ENCODE measurements around the gene ATP11A.

ATP11A gene

DNA sequence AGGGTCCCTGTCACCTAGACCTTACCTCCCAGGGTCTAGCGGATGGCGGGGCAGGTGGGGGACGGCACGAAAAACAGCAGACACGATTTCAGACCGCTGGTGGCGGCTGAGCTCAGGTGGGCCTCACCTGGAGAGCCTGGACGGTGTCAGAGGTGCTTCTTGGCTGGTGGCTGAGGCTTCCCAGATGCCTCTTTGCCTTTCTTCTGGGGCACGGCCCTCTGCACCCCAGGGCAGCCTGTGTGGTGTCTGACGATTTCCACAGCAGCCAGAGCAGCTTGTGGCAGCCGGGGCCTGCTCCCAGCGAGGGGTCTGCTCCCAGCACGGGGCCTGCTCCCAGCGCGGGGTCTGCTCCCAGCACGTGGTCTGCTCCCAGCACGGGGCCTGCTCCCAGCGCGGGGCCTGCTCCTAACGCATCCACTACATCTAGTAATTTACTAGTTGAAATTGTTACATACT lies 66.7 kb downstream of the ATP11A start:
- TF ChIP-seq, protein P1, sequence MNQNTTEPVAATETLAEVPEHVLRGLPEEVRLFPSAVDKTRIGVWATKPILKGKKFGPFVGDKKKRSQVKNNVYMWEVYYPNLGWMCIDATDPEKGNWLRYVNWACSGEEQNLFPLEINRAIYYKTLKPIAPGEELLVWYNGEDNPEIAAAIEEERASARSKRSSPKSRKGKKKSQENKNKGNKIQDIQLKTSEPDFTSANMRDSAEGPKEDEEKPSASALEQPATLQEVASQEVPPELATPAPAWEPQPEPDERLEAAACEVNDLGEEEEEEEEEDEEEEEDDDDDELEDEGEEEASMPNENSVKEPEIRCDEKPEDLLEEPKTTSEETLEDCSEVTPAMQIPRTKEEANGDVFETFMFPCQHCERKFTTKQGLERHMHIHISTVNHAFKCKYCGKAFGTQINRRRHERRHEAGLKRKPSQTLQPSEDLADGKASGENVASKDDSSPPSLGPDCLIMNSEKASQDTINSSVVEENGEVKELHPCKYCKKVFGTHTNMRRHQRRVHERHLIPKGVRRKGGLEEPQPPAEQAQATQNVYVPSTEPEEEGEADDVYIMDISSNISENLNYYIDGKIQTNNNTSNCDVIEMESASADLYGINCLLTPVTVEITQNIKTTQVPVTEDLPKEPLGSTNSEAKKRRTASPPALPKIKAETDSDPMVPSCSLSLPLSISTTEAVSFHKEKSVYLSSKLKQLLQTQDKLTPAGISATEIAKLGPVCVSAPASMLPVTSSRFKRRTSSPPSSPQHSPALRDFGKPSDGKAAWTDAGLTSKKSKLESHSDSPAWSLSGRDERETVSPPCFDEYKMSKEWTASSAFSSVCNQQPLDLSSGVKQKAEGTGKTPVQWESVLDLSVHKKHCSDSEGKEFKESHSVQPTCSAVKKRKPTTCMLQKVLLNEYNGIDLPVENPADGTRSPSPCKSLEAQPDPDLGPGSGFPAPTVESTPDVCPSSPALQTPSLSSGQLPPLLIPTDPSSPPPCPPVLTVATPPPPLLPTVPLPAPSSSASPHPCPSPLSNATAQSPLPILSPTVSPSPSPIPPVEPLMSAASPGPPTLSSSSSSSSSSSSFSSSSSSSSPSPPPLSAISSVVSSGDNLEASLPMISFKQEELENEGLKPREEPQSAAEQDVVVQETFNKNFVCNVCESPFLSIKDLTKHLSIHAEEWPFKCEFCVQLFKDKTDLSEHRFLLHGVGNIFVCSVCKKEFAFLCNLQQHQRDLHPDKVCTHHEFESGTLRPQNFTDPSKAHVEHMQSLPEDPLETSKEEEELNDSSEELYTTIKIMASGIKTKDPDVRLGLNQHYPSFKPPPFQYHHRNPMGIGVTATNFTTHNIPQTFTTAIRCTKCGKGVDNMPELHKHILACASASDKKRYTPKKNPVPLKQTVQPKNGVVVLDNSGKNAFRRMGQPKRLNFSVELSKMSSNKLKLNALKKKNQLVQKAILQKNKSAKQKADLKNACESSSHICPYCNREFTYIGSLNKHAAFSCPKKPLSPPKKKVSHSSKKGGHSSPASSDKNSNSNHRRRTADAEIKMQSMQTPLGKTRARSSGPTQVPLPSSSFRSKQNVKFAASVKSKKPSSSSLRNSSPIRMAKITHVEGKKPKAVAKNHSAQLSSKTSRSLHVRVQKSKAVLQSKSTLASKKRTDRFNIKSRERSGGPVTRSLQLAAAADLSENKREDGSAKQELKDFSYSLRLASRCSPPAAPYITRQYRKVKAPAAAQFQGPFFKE (tag by site-specific recombination; IDR thresholded peaks at IDR 0.05; ENCODE audit: borderline replicate concordance) = no peak
- TF ChIP-seq ZNF776 (tag by site-specific recombination; IDR thresholded peaks at IDR 0.05; ENCODE audit: borderline replicate concordance) = no peak
- TF ChIP-seq ZNF341 (tag by site-specific recombination; IDR thresholded peaks at IDR 0.05; ENCODE audit: low read depth) = no peak
- no peak for TF ChIP-seq ZNF529 (tag by site-specific recombination; IDR thresholded peaks at IDR 0.05; ENCODE audit: insufficient replicate concordance)
- TF ChIP-seq ZIC2 (tag by site-specific recombination; IDR thresholded peaks at IDR 0.05) = peak; percentile 100
- TF ChIP-seq ZNF423 (tag by site-specific recombination; IDR thresholded peaks at IDR 0.05) = peak; percentile 95
- no peaks in the 10 kb centered on the region for H3K36me3 ChIP-seq (ENCODE audit: control insufficient read depth in 2 of 2, insufficient read depth in 1 of 2, low read length in 2 of 2)
- no peak overlapping the region for H3K4me3 ChIP-seq (ENCODE audit: low read depth, low read length)
- no peaks in the 10 kb centered on the region for H3K9me3 ChIP-seq (ENCODE audit: control insufficient read depth, insufficient read depth, low read depth, low read length)
- H3K4me1 ChIP-seq (ENCODE audit: control insufficient read depth, insufficient read depth, low read length) = no peaks in the 10 kb centered on the region
- ChIA-PET POLR2A (no interaction called here), CTCF (no interaction called here)
- no peak overlapping the region for H3K27ac ChIP-seq (ENCODE audit: extremely low read depth, low read depth, low read length)

DNA sequence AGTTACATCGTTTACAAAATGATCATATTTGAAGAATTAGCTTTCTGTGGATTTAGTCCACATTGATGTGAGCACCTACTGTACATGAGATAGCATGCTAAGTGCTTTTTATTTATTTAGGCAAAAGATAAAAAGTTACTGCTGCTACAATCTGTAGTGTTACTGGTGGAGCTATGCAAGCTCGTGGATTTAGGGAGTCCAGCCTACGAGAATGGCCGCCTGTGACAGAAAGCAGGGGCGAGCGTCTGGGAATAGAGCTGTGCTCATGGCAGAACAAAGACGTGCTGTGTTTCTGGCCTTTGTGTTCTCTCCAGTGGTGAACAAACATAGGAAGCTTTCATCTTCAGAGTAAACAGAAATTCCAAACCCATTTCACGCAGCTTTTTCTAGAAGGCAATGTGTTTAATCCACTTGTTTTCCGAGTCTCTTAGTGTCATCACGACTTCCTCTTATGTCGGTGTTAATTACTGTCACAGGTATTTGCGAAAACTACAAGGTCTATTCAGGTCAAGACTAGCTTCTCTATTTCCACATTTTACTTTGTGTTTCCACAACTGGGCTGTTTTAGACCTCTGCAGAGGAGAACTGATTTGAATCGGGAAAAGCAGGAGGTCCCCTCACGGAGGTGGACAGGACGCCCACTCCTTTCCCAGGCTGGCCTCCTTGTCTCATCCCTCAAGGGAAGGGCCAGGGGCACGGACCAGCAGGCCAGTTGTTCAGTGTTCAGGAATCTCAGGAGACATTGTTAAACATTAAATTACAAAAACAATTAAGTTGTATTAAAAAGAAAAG lies 67.3 kb downstream of the ATP11A start:
- no peak overlapping the region for H3K27ac ChIP-seq (ENCODE audit: extremely low read depth, low read depth, low read length)
- no peaks in the 10 kb centered on the region for H3K9me3 ChIP-seq (ENCODE audit: control insufficient read depth, insufficient read depth, low read depth, low read length)
- TF ChIP-seq ZNF555 (tag by site-specific recombination; conservative IDR thresholded peaks at IDR 0.05) (no peak), ZNF394 (tag by site-specific recombination; IDR thresholded peaks at IDR 0.05; ENCODE audit: borderline replicate concordance) (no peak), ZNF830 (tag by site-specific recombination; IDR thresholded peaks at IDR 0.05; ENCODE audit: low read depth) (no peak), ZNF600 (tag by site-specific recombination; IDR thresholded peaks at IDR 0.05) (0 out of 2 replicates have a peak, but pooled peaks have one; percentile 19), SP2 (tag by site-specific recombination; IDR thresholded peaks at IDR 0.05) (no peak), HOXD13 (CRISPR knock-in tag; IDR thresholded peaks at IDR 0.05; ENCODE audit: borderline replicate concordance) (no peak)
- H3K4me3 ChIP-seq (ENCODE audit: low read depth, low read length) = no peak overlapping the region
- CTCF ChIA-PET = no interaction called here
- no peaks in the 10 kb centered on the region for H3K4me1 ChIP-seq (ENCODE audit: control insufficient read depth, insufficient read depth, low read length)
- POLR2A ChIA-PET = no interaction called here
- H3K36me3 ChIP-seq (ENCODE audit: control insufficient read depth in 2 of 2, insufficient read depth in 1 of 2, low read length in 2 of 2) = no peaks in the 10 kb centered on the region

DNA sequence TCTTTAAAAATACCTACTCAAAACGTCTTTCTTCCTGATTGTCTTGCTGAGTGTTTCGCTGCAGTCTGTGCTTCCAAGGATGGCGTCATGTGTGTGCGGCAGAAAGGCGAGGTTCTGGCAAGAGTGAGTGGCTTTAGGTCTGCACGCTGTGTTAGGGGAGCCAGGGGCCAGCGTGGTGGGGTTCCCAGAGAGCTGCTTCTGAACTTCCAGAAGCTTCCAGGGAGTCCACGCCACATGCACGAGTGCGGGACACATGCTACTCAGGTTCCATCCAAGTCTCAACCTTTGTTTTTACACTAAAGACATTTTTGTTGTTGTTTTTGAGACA lies 67.9 kb downstream of the ATP11A start:
- no peak for TF ChIP-seq KLF8 (tag by site-specific recombination; IDR thresholded peaks at IDR 0.05)
- no peak for TF ChIP-seq ZNF555 (tag by site-specific recombination; conservative IDR thresholded peaks at IDR 0.05)
- TF ChIP-seq ZNF24 (tag by site-specific recombination; IDR thresholded peaks at IDR 0.05) = no peak
- no peak for TF ChIP-seq ZNF658 (tag by site-specific recombination; IDR thresholded peaks at IDR 0.05)
- no peak for TF ChIP-seq ZNF747 (tag by site-specific recombination; IDR thresholded peaks at IDR 0.05)
- no peak for TF ChIP-seq ZNF416 (tag by site-specific recombination; IDR thresholded peaks at IDR 0.05)
- TF ChIP-seq, protein P2, sequence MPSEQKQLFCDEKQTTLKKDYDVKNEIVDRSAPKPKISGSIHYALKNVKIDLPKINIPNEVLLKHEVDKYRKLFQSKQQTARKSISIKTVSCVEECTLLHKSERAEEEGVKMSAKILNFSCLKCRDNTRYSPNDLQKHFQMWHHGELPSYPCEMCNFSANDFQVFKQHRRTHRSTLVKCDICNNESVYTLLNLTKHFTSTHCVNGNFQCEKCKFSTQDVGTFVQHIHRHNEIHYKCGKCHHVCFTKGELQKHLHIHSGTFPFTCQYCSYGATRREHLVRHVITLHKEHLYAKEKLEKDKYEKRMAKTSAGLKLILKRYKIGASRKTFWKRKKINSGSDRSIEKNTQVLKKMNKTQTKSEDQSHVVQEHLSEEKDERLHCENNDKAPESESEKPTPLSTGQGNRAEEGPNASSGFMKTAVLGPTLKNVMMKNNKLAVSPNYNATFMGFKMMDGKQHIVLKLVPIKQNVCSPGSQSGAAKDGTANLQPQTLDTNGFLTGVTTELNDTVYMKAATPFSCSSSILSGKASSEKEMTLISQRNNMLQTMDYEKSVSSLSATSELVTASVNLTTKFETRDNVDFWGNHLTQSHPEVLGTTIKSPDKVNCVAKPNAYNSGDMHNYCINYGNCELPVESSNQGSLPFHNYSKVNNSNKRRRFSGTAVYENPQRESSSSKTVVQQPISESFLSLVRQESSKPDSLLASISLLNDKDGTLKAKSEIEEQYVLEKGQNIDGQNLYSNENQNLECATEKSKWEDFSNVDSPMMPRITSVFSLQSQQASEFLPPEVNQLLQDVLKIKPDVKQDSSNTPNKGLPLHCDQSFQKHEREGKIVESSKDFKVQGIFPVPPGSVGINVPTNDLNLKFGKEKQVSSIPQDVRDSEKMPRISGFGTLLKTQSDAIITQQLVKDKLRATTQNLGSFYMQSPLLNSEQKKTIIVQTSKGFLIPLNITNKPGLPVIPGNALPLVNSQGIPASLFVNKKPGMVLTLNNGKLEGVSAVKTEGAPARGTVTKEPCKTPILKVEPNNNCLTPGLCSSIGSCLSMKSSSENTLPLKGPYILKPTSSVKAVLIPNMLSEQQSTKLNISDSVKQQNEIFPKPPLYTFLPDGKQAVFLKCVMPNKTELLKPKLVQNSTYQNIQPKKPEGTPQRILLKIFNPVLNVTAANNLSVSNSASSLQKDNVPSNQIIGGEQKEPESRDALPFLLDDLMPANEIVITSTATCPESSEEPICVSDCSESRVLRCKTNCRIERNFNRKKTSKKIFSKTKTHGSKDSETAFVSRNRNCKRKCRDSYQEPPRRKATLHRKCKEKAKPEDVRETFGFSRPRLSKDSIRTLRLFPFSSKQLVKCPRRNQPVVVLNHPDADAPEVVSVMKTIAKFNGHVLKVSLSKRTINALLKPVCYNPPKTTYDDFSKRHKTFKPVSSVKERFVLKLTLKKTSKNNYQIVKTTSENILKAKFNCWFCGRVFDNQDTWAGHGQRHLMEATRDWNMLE (tag by site-specific recombination; conservative IDR thresholded peaks at IDR 0.05; ENCODE audit: low read depth) = no peak
- TF ChIP-seq, protein P3, sequence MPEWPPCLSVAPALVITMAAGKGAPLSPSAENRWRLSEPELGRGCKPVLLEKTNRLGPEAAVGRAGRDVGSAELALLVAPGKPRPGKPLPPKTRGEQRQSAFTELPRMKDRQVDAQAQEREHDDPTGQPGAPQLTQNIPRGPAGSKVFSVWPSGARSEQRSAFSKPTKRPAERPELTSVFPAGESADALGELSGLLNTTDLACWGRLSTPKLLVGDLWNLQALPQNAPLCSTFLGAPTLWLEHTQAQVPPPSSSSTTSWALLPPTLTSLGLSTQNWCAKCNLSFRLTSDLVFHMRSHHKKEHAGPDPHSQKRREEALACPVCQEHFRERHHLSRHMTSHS (tag by site-specific recombination; IDR thresholded peaks at IDR 0.05) = no peak
- no peaks in the 10 kb centered on the region for H3K36me3 ChIP-seq (ENCODE audit: control insufficient read depth in 2 of 2, insufficient read depth in 1 of 2, low read length in 2 of 2)
- no peaks in the 10 kb centered on the region for H3K4me1 ChIP-seq (ENCODE audit: control insufficient read depth, insufficient read depth, low read length)
- POLR2A ChIA-PET = no interaction called here
- CTCF ChIA-PET = interaction anchor here (0.6 kb wide), 1 partner anchor 501 kb away, joined by 3 read pairs; no protein-coding TSS in a partner anchor
- no peak overlapping the region for H3K4me3 ChIP-seq (ENCODE audit: low read depth, low read length)
- H3K9me3 ChIP-seq (ENCODE audit: control insufficient read depth, insufficient read depth, low read depth, low read length) = no peaks in the 10 kb centered on the region
- H3K27ac ChIP-seq (ENCODE audit: extremely low read depth, low read depth, low read length) = no peak overlapping the region

Measured in HEK293 (cell line).